Measurements from ENCODE around the gene APBB1IP.
"Not testable (repeated sequence)": the region's sequence is repeated elsewhere in the genome, so short reads cannot be mapped to it uniquely, and the experiment has no call there.

The APBB1IP gene

GRCh38 chr10:26464632-26465280 lies 26.6 kb downstream of the APBB1IP start:
- DNase-seq (ENCODE audit: low read depth), result no peak
- H3K4me3 ChIP-seq (ENCODE audit: low read depth, low read length), result no peak overlapping the region
- no peak for TF ChIP-seq CTCF (IDR thresholded peaks at IDR 0.05; ENCODE audit: low read depth, low read length, missing control alignments)

GRCh38 chr10:26466531-26466930 lies 28.4 kb downstream of the APBB1IP start:
- not testable (repeated sequence) for H3K4me3 ChIP-seq (ENCODE audit: low read depth, low read length); DNase-seq (ENCODE audit: low read depth)

- TF ChIP-seq CTCF (IDR thresholded peaks at IDR 0.05; ENCODE audit: low read depth, low read length, missing control alignments), result no peak
- DNase-seq (ENCODE audit: low read depth), result no peak
- H3K4me3 ChIP-seq (ENCODE audit: low read depth, low read length), result no peak overlapping the region
Measured at GRCh38 chr10:26467639-26468038, 29.5 kb downstream of the APBB1IP start.

- no peak for TF ChIP-seq CTCF (IDR thresholded peaks at IDR 0.05; ENCODE audit: low read depth, low read length, missing control alignments)
- DNase-seq (ENCODE audit: low read depth), result no peak
Measured at GRCh38 chr10:26468291-26468690, 30.1 kb downstream of the APBB1IP start.

GRCh38 chr10:26468700-26469099 lies 30.6 kb downstream of the APBB1IP start:
- TF ChIP-seq CTCF (IDR thresholded peaks at IDR 0.05; ENCODE audit: low read depth, low read length, missing control alignments), result no peak
- peak overlapping the region; percentile 11; the same call in 1 of the 2 replicates for H3K4me3 ChIP-seq (ENCODE audit: low read depth, low read length)
- DNase-seq (ENCODE audit: low read depth), result no peak

More at GRCh38 chr10:26468291-26468690, 30.1 kb downstream of the APBB1IP start:
- no peak overlapping the region for H3K4me3 ChIP-seq (ENCODE audit: low read depth, low read length)

- no peak overlapping the region for H3K4me3 ChIP-seq (ENCODE audit: low read depth, low read length)
- no peak for TF ChIP-seq CTCF (IDR thresholded peaks at IDR 0.05; ENCODE audit: low read depth, low read length, missing control alignments)
- DNase-seq (ENCODE audit: low read depth), result no peak
Measured at GRCh38 chr10:26472492-26472778, 34.3 kb downstream of the APBB1IP start.

GRCh38 chr10:26474026-26474425 lies 35.9 kb downstream of the APBB1IP start:
- TF ChIP-seq CTCF (IDR thresholded peaks at IDR 0.05; ENCODE audit: low read depth, low read length, missing control alignments), result no peak
- H3K4me3 ChIP-seq (ENCODE audit: low read depth, low read length), result no peak overlapping the region
- no peak for DNase-seq (ENCODE audit: low read depth)

GRCh38 chr10:26474845-26475244 lies 36.7 kb downstream of the APBB1IP start:
- H3K4me3 ChIP-seq (ENCODE audit: low read depth, low read length); DNase-seq (ENCODE audit: low read depth): not testable (repeated sequence)
